ENCODE data around the gene KHDC4. TPM values are rescaled to one million over a fixed set of nuclear protein-coding genes. Genes with fewer than 3 reads are reported as not detected.
"Not testable (repeated sequence)": the region's sequence is repeated elsewhere in the genome, so short reads cannot be mapped to it uniquely, and the experiment has no call there.

KHDC4 gene
- total and polyA plus RNA-seq, 2 donors = 31.3 to 45.8 TPM

- DNase-seq (ENCODE audit: low read depth in 6 of 9, low spot score in 9 of 9) = no peak
- Histone ChIP-seq H3K27ac (ENCODE audit: low read depth in 1 of 2, low read length in 1 of 2) (no peak overlapping the region), H3K9me3 (ENCODE audit: control insufficient read depth in 2 of 2, insufficient read depth in 1 of 2, low read length in 1 of 2) (no peaks in the 10 kb centered on the region), H3K27me3 (ENCODE audit: control insufficient read depth in 2 of 2, insufficient read depth in 1 of 2, low read length in 1 of 2) (no peaks in the 10 kb centered on the region), H3K36me3 (ENCODE audit: control insufficient read depth in 2 of 2, insufficient read depth in 2 of 2, low read length in 1 of 2) (peaks cover 70 to 75% of the 10 kb centered on the region in 2 donors), H3K4me1 (ENCODE audit: control insufficient read depth in 2 of 2, insufficient read depth in 2 of 2, low read length in 2 of 2) (no peaks in the 10 kb centered on the region), H3K4me3 (ENCODE audit: low read length in 2 of 2) (no peak overlapping the region)
- whole genome bisulfite sequencing = 98% methylated on average over 12 of the region's 12 CpGs
Measured at GRCh38 chr1:155904261-155904660, 30.0 kb downstream of the KHDC4 start.

- Histone ChIP-seq H3K36me3 (ENCODE audit: control insufficient read depth in 2 of 2, insufficient read depth in 2 of 2, low read length in 1 of 2) (peaks cover 56 to 64% of the 10 kb centered on the region in 2 donors), H3K4me1 (ENCODE audit: control insufficient read depth in 2 of 2, insufficient read depth in 2 of 2, low read length in 2 of 2) (no peaks in the 10 kb centered on the region), H3K4me3 (ENCODE audit: low read length in 2 of 2) (no peak overlapping the region), H3K27ac (ENCODE audit: low read depth in 1 of 2, low read length in 1 of 2) (no peak overlapping the region), H3K27me3 (ENCODE audit: control insufficient read depth in 2 of 2, insufficient read depth in 1 of 2, low read length in 1 of 2) (no peaks in the 10 kb centered on the region), H3K9me3 (ENCODE audit: control insufficient read depth in 2 of 2, insufficient read depth in 1 of 2, low read length in 1 of 2) (no peaks in the 10 kb centered on the region)
- 98% methylated on average over 4 of the region's 4 CpGs for WGBS
- no peak for DNase-seq (ENCODE audit: low read depth in 6 of 9, low spot score in 9 of 9)
Measured at GRCh38 chr1:155900161-155900560, 34.1 kb downstream of the KHDC4 start.

GRCh38 chr1:155899683-155900082, 34.5 kb downstream of the KHDC4 start:
- Histone ChIP-seq H3K36me3 (ENCODE audit: control insufficient read depth in 2 of 2, insufficient read depth in 2 of 2, low read length in 1 of 2) (peaks cover 52 to 59% of the 10 kb centered on the region in 2 donors), H3K27me3 (ENCODE audit: control insufficient read depth in 2 of 2, insufficient read depth in 1 of 2, low read length in 1 of 2) (no peaks in the 10 kb centered on the region), H3K4me3 (ENCODE audit: low read length in 2 of 2) (no peak overlapping the region), H3K9me3 (ENCODE audit: control insufficient read depth in 2 of 2, insufficient read depth in 1 of 2, low read length in 1 of 2) (no peaks in the 10 kb centered on the region), H3K27ac (ENCODE audit: low read depth in 1 of 2, low read length in 1 of 2) (no peak overlapping the region), H3K4me1 (ENCODE audit: control insufficient read depth in 2 of 2, insufficient read depth in 2 of 2, low read length in 2 of 2) (no peaks in the 10 kb centered on the region)
- DNase-seq (ENCODE audit: low read depth in 6 of 9, low spot score in 9 of 9) = no peak
- WGBS = over 99% methylated on average over 2 of the region's 2 CpGs

- WGBS = 94% methylated on average over 2 of the region's 2 CpGs
- Histone ChIP-seq H3K9me3 (ENCODE audit: control insufficient read depth in 2 of 2, insufficient read depth in 1 of 2, low read length in 1 of 2) (no peaks in the 10 kb centered on the region), H3K27me3 (ENCODE audit: control insufficient read depth in 2 of 2, insufficient read depth in 1 of 2, low read length in 1 of 2) (no peaks in the 10 kb centered on the region), H3K27ac (ENCODE audit: low read depth in 1 of 2, low read length in 1 of 2) (no peak overlapping the region), H3K4me1 (ENCODE audit: control insufficient read depth in 2 of 2, insufficient read depth in 2 of 2, low read length in 2 of 2) (peaks cover 0 to 2% of the 10 kb centered on the region in 2 donors), H3K36me3 (ENCODE audit: control insufficient read depth in 2 of 2, insufficient read depth in 2 of 2, low read length in 1 of 2) (peaks cover 44 to 51% of the 10 kb centered on the region in 2 donors), H3K4me3 (ENCODE audit: low read length in 2 of 2) (no peak overlapping the region)
- DNase-seq (ENCODE audit: low read depth in 6 of 9, low spot score in 9 of 9) = no peak
Measured at GRCh38 chr1:155898888-155899287, 35.3 kb downstream of the KHDC4 start.

- Histone ChIP-seq H3K9me3 (ENCODE audit: control insufficient read depth in 2 of 2, insufficient read depth in 1 of 2, low read length in 1 of 2) (no peaks in the 10 kb centered on the region), H3K4me3 (ENCODE audit: low read length in 2 of 2) (no peak overlapping the region), H3K27me3 (ENCODE audit: control insufficient read depth in 2 of 2, insufficient read depth in 1 of 2, low read length in 1 of 2) (no peaks in the 10 kb centered on the region), H3K27ac (ENCODE audit: low read depth in 1 of 2, low read length in 1 of 2) (no peak overlapping the region), H3K4me1 (ENCODE audit: control insufficient read depth in 2 of 2, insufficient read depth in 2 of 2, low read length in 2 of 2) (peaks cover 2 to 9% of the 10 kb centered on the region in 2 donors), H3K36me3 (ENCODE audit: control insufficient read depth in 2 of 2, insufficient read depth in 2 of 2, low read length in 1 of 2) (peaks cover 39 to 47% of the 10 kb centered on the region in 2 donors)
- 96% methylated on average over 1 of the region's 1 CpG for WGBS
- no peak for DNase-seq (ENCODE audit: low read depth in 6 of 9, low spot score in 9 of 9)
Measured at GRCh38 chr1:155897746-155898145, 36.5 kb downstream of the KHDC4 start.

GRCh38 chr1:155896476-155896875, 37.7 kb downstream of the KHDC4 start:
- not testable (repeated sequence) for H3K4me3 ChIP-seq (ENCODE audit: low read length in 2 of 2); H3K9me3 ChIP-seq (ENCODE audit: control insufficient read depth in 2 of 2, insufficient read depth in 1 of 2, low read length in 1 of 2); H3K27me3 ChIP-seq (ENCODE audit: control insufficient read depth in 2 of 2, insufficient read depth in 1 of 2, low read length in 1 of 2); H3K4me1 ChIP-seq (ENCODE audit: control insufficient read depth in 2 of 2, insufficient read depth in 2 of 2, low read length in 2 of 2); H3K27ac ChIP-seq (ENCODE audit: low read depth in 1 of 2, low read length in 1 of 2); DNase-seq (ENCODE audit: low read depth in 6 of 9, low spot score in 9 of 9)
- peaks cover 31 to 44% of the 10 kb centered on the region in 2 donors for H3K36me3 ChIP-seq (ENCODE audit: control insufficient read depth in 2 of 2, insufficient read depth in 2 of 2, low read length in 1 of 2)
- 98% methylated on average over 8 of the region's 8 CpGs for WGBS

- not testable (repeated sequence) for H3K27ac ChIP-seq (ENCODE audit: low read depth in 1 of 2, low read length in 1 of 2); H3K27me3 ChIP-seq (ENCODE audit: control insufficient read depth in 2 of 2, insufficient read depth in 1 of 2, low read length in 1 of 2); DNase-seq (ENCODE audit: low read depth in 6 of 9, low spot score in 9 of 9); H3K4me3 ChIP-seq (ENCODE audit: low read length in 2 of 2); H3K9me3 ChIP-seq (ENCODE audit: control insufficient read depth in 2 of 2, insufficient read depth in 1 of 2, low read length in 1 of 2); H3K4me1 ChIP-seq (ENCODE audit: control insufficient read depth in 2 of 2, insufficient read depth in 2 of 2, low read length in 2 of 2)
- 97% methylated on average over 6 of the region's 6 CpGs for WGBS
- H3K36me3 ChIP-seq (ENCODE audit: control insufficient read depth in 2 of 2, insufficient read depth in 2 of 2, low read length in 1 of 2) = peaks cover 23 to 35% of the 10 kb centered on the region in 2 donors
Measured at GRCh38 chr1:155895617-155896016, 38.6 kb downstream of the KHDC4 start.

- peaks cover 4 to 16% of the 10 kb centered on the region in 2 donors for H3K36me3 ChIP-seq (ENCODE audit: control insufficient read depth in 2 of 2, insufficient read depth in 2 of 2, low read length in 1 of 2)
- H3K4me3 ChIP-seq (ENCODE audit: low read length in 2 of 2) = no peak overlapping the region
- peak overlapping the region; percentile 73 to 76 for H3K27ac ChIP-seq (ENCODE audit: low read depth in 1 of 2, low read length in 1 of 2)
Measured at GRCh38 chr1:155893389-155894142, 40.6 kb downstream of the KHDC4 start.

GRCh38 chr1:155892796-155893195, 41.4 kb downstream of the KHDC4 start:
- Histone ChIP-seq H3K27ac (ENCODE audit: low read depth in 1 of 2, low read length in 1 of 2) (peak overlapping the region; percentile 73 to 76), H3K9me3 (ENCODE audit: control insufficient read depth in 2 of 2, insufficient read depth in 1 of 2, low read length in 1 of 2) (no peaks in the 10 kb centered on the region), H3K27me3 (ENCODE audit: control insufficient read depth in 2 of 2, insufficient read depth in 1 of 2, low read length in 1 of 2) (no peaks in the 10 kb centered on the region), H3K4me1 (ENCODE audit: control insufficient read depth in 2 of 2, insufficient read depth in 2 of 2, low read length in 2 of 2) (peaks cover 2 to 9% of the 10 kb centered on the region in 2 donors), H3K4me3 (ENCODE audit: low read length in 2 of 2) (no peak overlapping the region), H3K36me3 (ENCODE audit: control insufficient read depth in 2 of 2, insufficient read depth in 2 of 2, low read length in 1 of 2) (peaks cover 4 to 14% of the 10 kb centered on the region in 2 donors)
- DNase-seq (ENCODE audit: low read depth in 6 of 9, low spot score in 9 of 9) = no peak
- 91% methylated on average over 3 of the region's 3 CpGs for WGBS

More at GRCh38 chr1:155893389-155894142, 40.6 kb downstream of the KHDC4 start:
- Histone ChIP-seq H3K27me3 (ENCODE audit: control insufficient read depth in 2 of 2, insufficient read depth in 1 of 2, low read length in 1 of 2) (no peaks in the 10 kb centered on the region), H3K4me1 (ENCODE audit: control insufficient read depth in 2 of 2, insufficient read depth in 2 of 2, low read length in 2 of 2) (peaks cover 2 to 9% of the 10 kb centered on the region in 2 donors), H3K9me3 (ENCODE audit: control insufficient read depth in 2 of 2, insufficient read depth in 1 of 2, low read length in 1 of 2) (no peaks in the 10 kb centered on the region)
- WGBS = 83% methylated on average over 10 of the region's 10 CpGs
- peak in 5 of 9 donors; percentile 24 to 70 (median 38) for DNase-seq (ENCODE audit: low read depth in 6 of 9, low spot score in 9 of 9)
